K562 (cell line): Measurements from ENCODE around the gene CACNA1E. TPM values are rescaled to one million over a fixed set of nuclear protein-coding genes. Genes with fewer than 3 reads are reported as not detected.

Source experiments
- ARNT ChIP-seq, 2 experiments: fragments of 450-650 bp; IDR thresholded peaks; 2 replicates each; pipeline ENCODE4 v1.6.1; 2016; ENCODE audit warnings: mild to moderate bottlenecking in 1 of 2
- ATF1 ChIP-seq, 2 experiments: fragments of 450-650 bp in 1 of 2; IDR thresholded peaks; 2 replicates each; pipeline ENCODE4 v1.6.1; 2016; ENCODE audit warnings: missing compliant biosample characterization in 1 of 2, missing genetic modification characterization in 1 of 2
- CREB1 ChIP-seq, 2 experiments: sonication (generic) in 1 of 2; formaldehyde crosslinking in 1 of 2; IDR thresholded peaks; 2 replicates each; pipeline versions ENCODE4 v1.6.1 to v1.8.0; 2012 to 2022; ENCODE audit warnings: inconsistent platforms in 1 of 2, mild to moderate bottlenecking in 1 of 2, missing genetic modification reagents in 1 of 2, moderate library complexity in 1 of 2
- GATAD2A ChIP-seq: fragments of 450-650 bp; IDR thresholded peaks from 2 replicates; pipeline ENCODE4 v1.6.1; 2017
- KDM5B ChIP-seq: fragments of 200-600 bp; sonication (generic); IDR thresholded peaks from 2 replicates; pipeline ENCODE4 v1.6.1; 2012; ENCODE audit warnings: low read depth, mild to moderate bottlenecking, moderate library complexity, low read length, control low read depth, inconsistent platforms; ENCODE audit not compliant: insufficient replicate concordance
- MCM5 ChIP-seq: fragments of 450-650 bp; IDR thresholded peaks from 2 replicates; pipeline ENCODE4 v1.6.1; 2016; ENCODE audit warnings: low read depth
- MED1 ChIP-seq: sonication (generic); formaldehyde crosslinking; IDR thresholded peaks from 2 replicates; pipeline ENCODE4 v1.8.1; 2023; ENCODE audit warnings: missing genetic modification reagents, borderline replicate concordance
- NEUROD1 ChIP-seq: fragments of 150-350 bp; IDR thresholded peaks from 2 replicates; pipeline ENCODE4 v1.6.1; 2014; ENCODE audit warnings: borderline replicate concordance, low read length, low read depth; ENCODE audit not compliant: partially characterized antibody
- NR1H2 ChIP-seq: sonication (generic); formaldehyde crosslinking; IDR thresholded peaks from 2 replicates; pipeline ENCODE4 v1.4.0; 2020; ENCODE audit warnings: mild to moderate bottlenecking, missing genetic modification reagents
- RUNX1 ChIP-seq: sonication (generic); IDR thresholded peaks from 2 replicates; pipeline ENCODE4 v1.6.1; 2016; ENCODE audit warnings: antibody characterized with exemption, low read depth
- SIRT6 ChIP-seq: IDR thresholded peaks from one replicate; pipeline ENCODE4 v1.6.1; 2012; ENCODE audit warnings: low read depth, mild to moderate bottlenecking, control low read depth, inconsistent platforms, low read length, moderate library complexity
- STAT5A ChIP-seq: IDR thresholded peaks from 2 replicates; pipeline ENCODE4 v1.6.1; 2012; ENCODE audit warnings: low read length, inconsistent platforms, borderline replicate concordance
- TEAD2 ChIP-seq: fragments of 450-650 bp; IDR thresholded peaks from 2 replicates; pipeline ENCODE4 v1.6.1; 2016; ENCODE audit warnings: missing genetic modification characterization, control low read depth, missing compliant biosample characterization
- TFAM ChIP-seq: fragments of 250-450 bp; sonication (Bioruptor Pico); conservative IDR thresholded peaks from 2 replicates; pipeline ENCODE4 v1.5.0; 2021; ENCODE audit warnings: mild to moderate bottlenecking, moderate library complexity
- ZNF584 ChIP-seq: fragments of 200-800 bp; sonication (Bioruptor generic); IDR thresholded peaks from 2 replicates; pipeline ENCODE4 v1.6.1; 2016; ENCODE audit warnings: low read depth, mild to moderate bottlenecking, missing genetic modification characterization, missing compliant biosample characterization
- ZNF639 ChIP-seq, 2 experiments: fragments of 200-800 bp in 1 of 2; sonication (Bioruptor generic) in 1 of 2; sonication (generic) in 1 of 2; formaldehyde crosslinking in 1 of 2; IDR thresholded peaks in 1 of 2; conservative IDR thresholded peaks in 1 of 2; 2 replicates each; pipeline versions ENCODE4 v1.5.0 to v1.6.1; 2016 to 2020; ENCODE audit warnings: missing compliant biosample characterization in 1 of 2, missing genetic modification characterization in 1 of 2, missing genetic modification reagents in 1 of 2
- ZNF75A ChIP-seq: fragments of 450-650 bp; formaldehyde crosslinking; IDR thresholded peaks from 2 replicates; pipeline ENCODE4 v1.4.0; 2020; ENCODE audit warnings: mild to moderate bottlenecking
- polyA plus RNA-seq, 8 experiments: library from polyadenylated mRNA; depleted of rRNA in 4 of 8; stranded (reverse) in 5 of 8; unstranded in 3 of 8; fragments of >200 nt; fragmentation: Nextera tagmentation in 2 of 8; fragmentation: Illumina TruSeq in 1 of 8; extraction: Ambion mirVana in 2 of 8; extraction: Trizol in 1 of 8; gene quantifications; 2 replicates each; pipeline versions ENCODE4 v1.2.1 to v1.2.3, GENCODE V29; 2011 to 2014; ENCODE audit warnings: inconsistent platforms in 1 of 8, missing spikeins in 1 of 8
- total RNA-seq, 7 experiments: library from RNA; depleted of rRNA in 6 of 7; stranded (reverse); fragments of >200 nt in 6 of 7; fragmentation: Illumina TruSeq in 2 of 7; extraction: Trizol in 2 of 7; gene quantifications; 2 replicates each; pipeline versions ENCODE4 v1.2.1 to v1.2.3, GENCODE V29; 2011 to 2021; ENCODE audit warnings: low replicate concordance in 1 of 7
- TF ChIP-seq, protein P1 (sequence below): fragments of 200-800 bp; sonication (Bioruptor generic); IDR thresholded peaks from 2 replicates; pipeline ENCODE4 v1.6.1; 2016; ENCODE audit warnings: missing genetic modification characterization, missing compliant biosample characterization
- TF ChIP-seq, protein P2 (sequence below): fragments of 150-350 bp; conservative IDR thresholded peaks from 2 replicates; pipeline ENCODE4 v1.6.1; 2014; ENCODE audit warnings: low read length

Gene CACNA1E
- total and polyA plus RNA-seq, 9 of the 15 experiments (the other 6 are each of a cell fraction or from before 2014, with no cell fraction given): under 0.01 to 0.04 TPM; not detected in 7

- TF ChIP-seq KDM5B (no peak), CREB1 (IDR thresholded peaks at IDR 0.05) (no peak), CREB1 (CRISPR knock-in tag; IDR thresholded peaks at IDR 0.05) (no peak), ZNF639 (CRISPR knock-in tag; conservative IDR thresholded peaks at IDR 0.05 in 1 of 2, IDR thresholded peaks at IDR 0.05 in 1 of 2) (no peak), ZNF584 (CRISPR knock-in tag) (no peak; the same call in 1 of the 2 replicates), NEUROD1 (no peak), ZNF75A (CRISPR knock-in tag) (no peak), ATF1 (CRISPR knock-in tag; IDR thresholded peaks at IDR 0.05) (no peak), ATF1 (tag; IDR thresholded peaks at IDR 0.05) (no peak), RUNX1 (no peak), ARNT (IDR thresholded peaks at IDR 0.05) (no peak), MCM5 (no peak), TEAD2 (tag) (no peak), TFAM (no peak), MED1 (CRISPR knock-in tag) (no peak), NR1H2 (no peak), GATAD2A (no peak), SIRT6 (no peak), STAT5A (peak; percentile 66)
- TF ChIP-seq, protein P1, sequence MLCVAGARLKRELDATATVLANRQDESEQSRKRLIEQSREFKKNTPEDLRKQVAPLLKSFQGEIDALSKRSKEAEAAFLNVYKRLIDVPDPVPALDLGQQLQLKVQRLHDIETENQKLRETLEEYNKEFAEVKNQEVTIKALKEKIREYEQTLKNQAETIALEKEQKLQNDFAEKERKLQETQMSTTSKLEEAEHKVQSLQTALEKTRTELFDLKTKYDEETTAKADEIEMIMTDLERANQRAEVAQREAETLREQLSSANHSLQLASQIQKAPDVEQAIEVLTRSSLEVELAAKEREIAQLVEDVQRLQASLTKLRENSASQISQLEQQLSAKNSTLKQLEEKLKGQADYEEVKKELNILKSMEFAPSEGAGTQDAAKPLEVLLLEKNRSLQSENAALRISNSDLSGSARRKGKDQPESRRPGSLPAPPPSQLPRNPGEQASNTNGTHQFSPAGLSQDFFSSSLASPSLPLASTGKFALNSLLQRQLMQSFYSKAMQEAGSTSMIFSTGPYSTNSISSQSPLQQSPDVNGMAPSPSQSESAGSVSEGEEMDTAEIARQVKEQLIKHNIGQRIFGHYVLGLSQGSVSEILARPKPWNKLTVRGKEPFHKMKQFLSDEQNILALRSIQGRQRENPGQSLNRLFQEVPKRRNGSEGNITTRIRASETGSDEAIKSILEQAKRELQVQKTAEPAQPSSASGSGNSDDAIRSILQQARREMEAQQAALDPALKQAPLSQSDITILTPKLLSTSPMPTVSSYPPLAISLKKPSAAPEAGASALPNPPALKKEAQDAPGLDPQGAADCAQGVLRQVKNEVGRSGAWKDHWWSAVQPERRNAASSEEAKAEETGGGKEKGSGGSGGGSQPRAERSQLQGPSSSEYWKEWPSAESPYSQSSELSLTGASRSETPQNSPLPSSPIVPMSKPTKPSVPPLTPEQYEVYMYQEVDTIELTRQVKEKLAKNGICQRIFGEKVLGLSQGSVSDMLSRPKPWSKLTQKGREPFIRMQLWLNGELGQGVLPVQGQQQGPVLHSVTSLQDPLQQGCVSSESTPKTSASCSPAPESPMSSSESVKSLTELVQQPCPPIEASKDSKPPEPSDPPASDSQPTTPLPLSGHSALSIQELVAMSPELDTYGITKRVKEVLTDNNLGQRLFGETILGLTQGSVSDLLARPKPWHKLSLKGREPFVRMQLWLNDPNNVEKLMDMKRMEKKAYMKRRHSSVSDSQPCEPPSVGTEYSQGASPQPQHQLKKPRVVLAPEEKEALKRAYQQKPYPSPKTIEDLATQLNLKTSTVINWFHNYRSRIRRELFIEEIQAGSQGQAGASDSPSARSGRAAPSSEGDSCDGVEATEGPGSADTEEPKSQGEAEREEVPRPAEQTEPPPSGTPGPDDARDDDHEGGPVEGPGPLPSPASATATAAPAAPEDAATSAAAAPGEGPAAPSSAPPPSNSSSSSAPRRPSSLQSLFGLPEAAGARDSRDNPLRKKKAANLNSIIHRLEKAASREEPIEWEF (CRISPR knock-in tag): no peak
- TF ChIP-seq, protein P2, sequence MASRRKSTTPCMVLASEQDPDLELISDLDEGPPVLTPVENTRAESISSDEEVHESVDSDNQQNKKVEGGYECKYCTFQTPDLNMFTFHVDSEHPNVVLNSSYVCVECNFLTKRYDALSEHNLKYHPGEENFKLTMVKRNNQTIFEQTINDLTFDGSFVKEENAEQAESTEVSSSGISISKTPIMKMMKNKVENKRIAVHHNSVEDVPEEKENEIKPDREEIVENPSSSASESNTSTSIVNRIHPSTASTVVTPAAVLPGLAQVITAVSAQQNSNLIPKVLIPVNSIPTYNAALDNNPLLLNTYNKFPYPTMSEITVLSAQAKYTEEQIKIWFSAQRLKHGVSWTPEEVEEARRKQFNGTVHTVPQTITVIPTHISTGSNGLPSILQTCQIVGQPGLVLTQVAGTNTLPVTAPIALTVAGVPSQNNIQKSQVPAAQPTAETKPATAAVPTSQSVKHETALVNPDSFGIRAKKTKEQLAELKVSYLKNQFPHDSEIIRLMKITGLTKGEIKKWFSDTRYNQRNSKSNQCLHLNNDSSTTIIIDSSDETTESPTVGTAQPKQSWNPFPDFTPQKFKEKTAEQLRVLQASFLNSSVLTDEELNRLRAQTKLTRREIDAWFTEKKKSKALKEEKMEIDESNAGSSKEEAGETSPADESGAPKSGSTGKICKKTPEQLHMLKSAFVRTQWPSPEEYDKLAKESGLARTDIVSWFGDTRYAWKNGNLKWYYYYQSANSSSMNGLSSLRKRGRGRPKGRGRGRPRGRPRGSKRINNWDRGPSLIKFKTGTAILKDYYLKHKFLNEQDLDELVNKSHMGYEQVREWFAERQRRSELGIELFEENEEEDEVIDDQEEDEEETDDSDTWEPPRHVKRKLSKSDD: no peak
These were observed 234.7 kb downstream of the CACNA1E start (continued) for GRCh38 chr1:181718034-181718433.
